SU-DHL-6 (cell line): ENCODE results near the gene LRP2.
"Not testable (repeated sequence)": the region's sequence is repeated elsewhere in the genome, so short reads cannot be mapped to it uniquely, and the experiment has no call there.

Experiments
- H2AFZ ChIP-seq: fragments of 200-600 bp; sonication (generic); 2 replicates; pipeline ENCODE4 v1.6.1; 2014; ENCODE audit warnings: low read depth, mild to moderate bottlenecking, moderate library complexity, mixed read lengths, antibody characterized with exemption, low read length; ENCODE audit not compliant: severe bottlenecking
- H3F3A ChIP-seq: fragments of 200-600 bp; shearing (Covaris generic); 2 replicates; pipeline ENCODE4 v1.6.0; 2016; ENCODE audit warnings: antibody characterized with exemption, mild to moderate bottlenecking; ENCODE audit not compliant: insufficient read depth
- H3K27ac ChIP-seq: fragments of 200-600 bp; sonication (generic); 2 replicates; pipeline ENCODE4 v1.5.1; 2016; ENCODE audit warnings: low read depth, mild to moderate bottlenecking, low read length, moderate library complexity, mixed read lengths
- H3K27me3 ChIP-seq: fragments of 200-600 bp; sonication (generic), shearing (Covaris generic); 2 replicates; pipeline ENCODE4 v1.6.0; 2014; ENCODE audit warnings: mild to moderate bottlenecking, low read length
- H3K36me3 ChIP-seq: fragments of 200-600 bp; sonication (generic); 2 replicates; pipeline ENCODE4 v1.6.1; 2014; ENCODE audit warnings: mild to moderate bottlenecking, low read length, mixed read lengths
- H3K4me2 ChIP-seq: fragments of 300-600, 200-600 bp; shearing (Covaris generic), sonication (generic); 2 replicates; pipeline ENCODE4 v1.6.0; 2014; ENCODE audit warnings: low read length, low read depth, mild to moderate bottlenecking; ENCODE audit not compliant: poor library complexity, severe bottlenecking
- H3K4me3 ChIP-seq: fragments of 200-600 bp; sonication (generic); 2 replicates; pipeline ENCODE4 v1.5.1; 2014; ENCODE audit warnings: antibody characterized with exemption, low read length, mild to moderate bottlenecking, mixed read lengths; ENCODE audit not compliant: insufficient read depth, poor library complexity, severe bottlenecking
- H3K79me2 ChIP-seq: fragments of 200-600 bp; sonication (generic); 2 replicates; pipeline ENCODE4 v1.6.1; 2014; ENCODE audit warnings: mild to moderate bottlenecking, low read length, moderate library complexity; ENCODE audit not compliant: insufficient read depth
- H3K9ac ChIP-seq: fragments of 200-600 bp; sonication (generic); 2 replicates; pipeline ENCODE4 v1.7.0; 2014; ENCODE audit warnings: mild to moderate bottlenecking, low read length
- H3K9me2 ChIP-seq: fragments of 200-600 bp; sonication (generic); replicated peaks from 2 replicates; pipeline ENCODE4 v1.6.1; 2014; ENCODE audit warnings: low read length; ENCODE audit not compliant: insufficient read depth
- H3K9me3 ChIP-seq: fragments of 200-600 bp; sonication (generic); 2 replicates; pipeline ENCODE4 v1.6.1; 2014; ENCODE audit warnings: low read length, mixed read lengths; ENCODE audit not compliant: insufficient read depth
- H4K20me1 ChIP-seq: fragments of 200-600 bp; sonication (generic); 2 replicates; pipeline ENCODE4 v1.6.1; 2014; ENCODE audit warnings: low read depth, mild to moderate bottlenecking, antibody characterized with exemption, low read length, moderate library complexity, mixed read lengths
- EZH2phosphoT487 ChIP-seq: fragments of 200-600 bp; sonication (generic), shearing (Covaris generic); conservative IDR thresholded peaks from 2 replicates; pipeline ENCODE4 v1.6.1; 2018; ENCODE audit warnings: mild to moderate bottlenecking, antibody characterized with exemption, low read length, moderate library complexity, mixed read lengths
- TF ChIP-seq, protein P1 (sequence below): fragments of 200-600 bp; sonication (generic); IDR thresholded peaks from one replicate; pipeline ENCODE4 v1.5.1; 2017; ENCODE audit warnings: antibody characterized with exemption, mild to moderate bottlenecking, low read length, moderate library complexity; ENCODE audit not compliant: insufficient read depth, poor library complexity, severe bottlenecking

LRP2 gene

DNA sequence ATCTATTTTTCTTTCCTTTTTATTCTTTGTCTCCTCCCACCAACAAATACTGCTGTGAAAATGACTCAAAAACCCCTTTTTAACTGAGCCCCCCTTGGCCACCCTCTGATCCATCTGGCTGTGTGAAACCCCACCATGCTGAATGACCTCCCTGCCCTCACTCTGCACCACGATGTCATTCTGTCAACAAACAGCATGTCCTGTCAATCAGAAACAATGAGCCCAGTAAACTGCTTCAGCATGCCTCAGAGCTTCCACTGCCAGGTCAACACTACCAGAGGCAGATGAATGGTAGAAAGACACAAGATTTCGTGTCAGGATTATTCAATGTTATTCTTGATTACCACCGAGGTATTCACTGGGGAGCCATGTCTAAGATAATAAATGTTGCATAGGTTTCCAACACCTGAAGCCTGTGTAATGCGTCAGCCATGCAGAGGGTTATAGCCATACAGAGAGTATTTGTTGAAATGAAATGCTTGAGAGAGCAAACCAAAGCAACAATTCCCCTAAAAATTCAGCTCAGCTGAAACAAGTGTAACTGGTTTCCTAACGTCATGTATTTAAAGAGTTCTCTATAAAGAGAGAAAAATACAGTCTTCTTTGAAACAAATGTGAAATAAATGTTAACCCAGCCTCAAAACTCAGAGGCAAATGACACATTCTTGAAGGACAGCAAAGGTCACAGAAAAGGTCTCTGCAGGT is 76.7 kb downstream of the LRP2 start:
- Histone ChIP-seq H4K20me1 (no peaks in the 10 kb centered on the region), H3K9ac (no peak overlapping the region)

DNA sequence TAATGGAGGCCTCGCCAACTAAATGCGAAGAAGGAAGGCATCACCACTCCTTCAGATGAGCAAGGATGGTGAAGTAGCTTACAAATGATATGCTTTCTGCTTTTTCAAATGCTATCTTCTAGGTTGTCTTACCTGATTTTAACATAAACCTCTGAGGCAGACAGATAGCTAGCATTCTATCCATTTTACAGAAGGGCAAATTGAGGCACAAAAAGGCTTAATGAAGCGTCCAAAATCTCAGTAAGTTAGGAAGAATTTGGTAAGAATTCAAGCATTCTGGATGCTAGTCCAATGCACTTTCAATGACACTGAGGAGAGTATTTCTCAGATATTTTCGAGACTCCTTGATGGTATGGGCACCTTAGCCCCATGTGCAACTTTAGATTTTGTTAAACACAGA is 81.8 kb downstream of the LRP2 start:
- Histone ChIP-seq H2AFZ (no peak overlapping the region), H3K36me3 (no peaks in the 10 kb centered on the region), H3K27me3 (no peaks in the 10 kb centered on the region; the same call in 1 of the 2 replicates), H3F3A (no peaks in the 10 kb centered on the region), H3K4me3 (no peak overlapping the region), H3K9ac (no peak overlapping the region), H3K79me2 (no peaks in the 10 kb centered on the region), H3K27ac (no peak overlapping the region), H4K20me1 (no peaks in the 10 kb centered on the region), H3K4me2 (no peak overlapping the region), H3K9me2 (no peaks in the 10 kb centered on the region), H3K9me3 (no peaks in the 10 kb centered on the region)
- no peak for TF ChIP-seq EZH2phosphoT487

More for the DNA sequence above, 76.7 kb downstream of the LRP2 start:
- no peaks in the 10 kb centered on the region for H3K27me3 ChIP-seq
- no peak overlapping the region for H2AFZ ChIP-seq
- no peaks in the 10 kb centered on the region for H3K79me2 ChIP-seq
- no peaks in the 10 kb centered on the region for H3K36me3 ChIP-seq
- no peaks in the 10 kb centered on the region for H3F3A ChIP-seq
- H3K9me2 ChIP-seq: no peaks in the 10 kb centered on the region
- no peak overlapping the region for H3K4me3 ChIP-seq
- no peak for TF ChIP-seq EZH2phosphoT487
- TF ChIP-seq, protein P1, sequence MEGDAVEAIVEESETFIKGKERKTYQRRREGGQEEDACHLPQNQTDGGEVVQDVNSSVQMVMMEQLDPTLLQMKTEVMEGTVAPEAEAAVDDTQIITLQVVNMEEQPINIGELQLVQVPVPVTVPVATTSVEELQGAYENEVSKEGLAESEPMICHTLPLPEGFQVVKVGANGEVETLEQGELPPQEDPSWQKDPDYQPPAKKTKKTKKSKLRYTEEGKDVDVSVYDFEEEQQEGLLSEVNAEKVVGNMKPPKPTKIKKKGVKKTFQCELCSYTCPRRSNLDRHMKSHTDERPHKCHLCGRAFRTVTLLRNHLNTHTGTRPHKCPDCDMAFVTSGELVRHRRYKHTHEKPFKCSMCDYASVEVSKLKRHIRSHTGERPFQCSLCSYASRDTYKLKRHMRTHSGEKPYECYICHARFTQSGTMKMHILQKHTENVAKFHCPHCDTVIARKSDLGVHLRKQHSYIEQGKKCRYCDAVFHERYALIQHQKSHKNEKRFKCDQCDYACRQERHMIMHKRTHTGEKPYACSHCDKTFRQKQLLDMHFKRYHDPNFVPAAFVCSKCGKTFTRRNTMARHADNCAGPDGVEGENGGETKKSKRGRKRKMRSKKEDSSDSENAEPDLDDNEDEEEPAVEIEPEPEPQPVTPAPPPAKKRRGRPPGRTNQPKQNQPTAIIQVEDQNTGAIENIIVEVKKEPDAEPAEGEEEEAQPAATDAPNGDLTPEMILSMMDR: no peak
- no peak overlapping the region for H3K27ac ChIP-seq
- no peak overlapping the region for H3K4me2 ChIP-seq
- no peaks in the 10 kb centered on the region for H3K9me3 ChIP-seq

DNA sequence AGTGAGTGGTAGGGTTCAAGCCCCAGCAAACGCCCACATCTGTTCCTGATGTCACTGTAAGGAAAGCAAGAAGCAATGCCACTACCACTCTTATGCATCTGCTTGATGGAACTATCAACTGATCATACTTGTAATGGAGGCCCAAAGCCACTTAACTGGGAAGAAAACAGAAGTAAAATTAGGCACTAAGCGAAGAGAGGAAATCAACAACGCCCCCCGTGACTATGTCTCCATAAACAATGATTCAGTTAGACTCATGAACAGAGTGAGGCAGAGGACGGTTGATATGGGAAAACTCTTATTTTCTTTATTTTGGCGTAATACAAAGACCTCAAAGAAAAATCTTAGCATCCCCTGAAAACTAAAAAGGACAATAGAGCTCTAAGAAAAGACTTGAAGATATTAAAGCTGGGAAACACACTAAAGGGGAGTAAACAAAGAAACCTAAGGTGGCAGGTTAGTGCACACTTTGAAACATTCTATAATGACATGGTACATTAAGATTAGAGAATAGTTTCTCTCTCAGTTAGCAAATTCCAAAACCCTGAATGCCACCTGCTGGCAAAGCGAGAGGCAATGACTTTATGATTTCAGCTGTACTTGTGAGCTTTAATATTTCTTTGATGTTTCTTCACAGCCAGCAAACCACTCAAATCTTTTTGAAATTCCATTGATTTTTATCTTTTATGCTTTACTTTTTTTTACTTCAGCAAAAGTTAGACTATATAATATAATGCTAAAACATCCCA is 86.5 kb downstream of the LRP2 start:
- TF ChIP-seq, protein P1: peak; percentile 12
- no peak for TF ChIP-seq EZH2phosphoT487
- Histone ChIP-seq H3F3A (no peaks in the 10 kb centered on the region), H3K9ac (no peak overlapping the region), H3K36me3 (no peaks in the 10 kb centered on the region), H3K4me3 (no peak overlapping the region), H3K4me2 (no peak overlapping the region), H2AFZ (no peak overlapping the region), H3K9me3 (no peaks in the 10 kb centered on the region), H3K27ac (no peak overlapping the region), H3K79me2 (no peaks in the 10 kb centered on the region), H4K20me1 (no peaks in the 10 kb centered on the region), H3K27me3 (no peaks in the 10 kb centered on the region; the same call in 1 of the 2 replicates), H3K9me2 (no peaks in the 10 kb centered on the region)

DNA sequence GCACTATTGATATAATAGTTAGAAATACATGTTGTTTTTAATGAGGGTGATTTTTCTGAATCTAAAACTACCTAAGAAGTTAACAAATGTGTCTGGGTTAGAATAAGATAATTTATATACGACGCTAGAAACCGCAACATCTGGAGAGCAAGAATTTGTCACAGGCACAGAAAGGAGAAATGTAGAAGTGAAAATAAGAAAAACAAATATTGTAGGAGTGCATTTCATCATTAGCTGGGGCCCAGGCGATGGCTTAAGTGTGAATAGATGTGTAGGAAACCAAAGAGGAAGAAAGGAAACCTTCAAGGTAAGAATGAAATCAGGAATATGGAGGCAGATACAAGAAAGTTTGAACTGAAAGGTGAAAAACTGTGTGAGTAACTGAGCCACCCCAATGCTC is 90.3 kb downstream of the LRP2 start:
- Histone ChIP-seq H3K4me2 (no peak overlapping the region), H3K9me2 (no peaks in the 10 kb centered on the region), H3K4me3 (no peak overlapping the region), H4K20me1 (no peaks in the 10 kb centered on the region), H3K79me2 (no peaks in the 10 kb centered on the region), H2AFZ (no peak overlapping the region), H3K9ac (no peak overlapping the region), H3F3A (no peaks in the 10 kb centered on the region), H3K36me3 (no peaks in the 10 kb centered on the region), H3K27me3 (no peaks in the 10 kb centered on the region), H3K27ac (no peak overlapping the region), H3K9me3 (no peaks in the 10 kb centered on the region)
- TF ChIP-seq, protein P1: no peak
- TF ChIP-seq EZH2phosphoT487: no peak

- not testable (repeated sequence) for H2AFZ ChIP-seq, H4K20me1 ChIP-seq, H3K9me3 ChIP-seq, H3K36me3 ChIP-seq, H3F3A ChIP-seq, H3K4me2 ChIP-seq, H3K27ac ChIP-seq, H3K9ac ChIP-seq, H3K79me2 ChIP-seq, H3K27me3 ChIP-seq, H3K4me3 ChIP-seq, H3K9me2 ChIP-seq
Observed at GRCh38 chr2:169270574-169270973, 91.8 kb downstream of the LRP2 start.
